Breast epithelium (tissue), 4 donors: Measurements from ENCODE around the gene FBXL19. TPM values are rescaled to one million over a fixed set of nuclear protein-coding genes. Genes with fewer than 3 reads are reported as not detected.
A peak's percentile ranks its signal among the peaks of the same experiment; 100 is the strongest.

ENCODE experiments used
- DNase-seq, 2 donors: peaks; one replicate each; pipeline ENCODE4 v3.0.0-alpha.2; 2019; ENCODE audit warnings: low spot score in 2 of 2
- H3K27ac ChIP-seq, 2 donors: fragments of 200-600 bp; sonication (generic) in 1 of 2; one replicate each; pipeline ENCODE4 v1.5.1; 2016 to 2019; ENCODE audit warnings: mild to moderate bottlenecking in 1 of 2
- H3K27me3 ChIP-seq, 2 donors: fragments of 200-600 bp; sonication (generic) in 1 of 2; one replicate each; pipeline versions ENCODE4 v1.5.1 to v1.6.0; 2017 to 2019; ENCODE audit warnings: control low read depth in 1 of 2, mild to moderate bottlenecking in 1 of 2
- H3K36me3 ChIP-seq: fragments of 200-600 bp; one replicate; pipeline ENCODE4 v1.5.1; 2019
- H3K4me1 ChIP-seq, 2 donors: fragments of 200-600 bp; sonication (generic); one replicate each; pipeline ENCODE4 v1.5.1; 2016 to 2019; ENCODE audit warnings: control low read depth in 1 of 2
- H3K4me3 ChIP-seq, 3 donors: fragments of 200-600 bp; sonication (generic); 1 replicate in 2 of 3; 2 replicates in 1 of 3; pipeline ENCODE4 v1.5.1; 2016 to 2019; ENCODE audit warnings: mild to moderate bottlenecking in 3 of 3, moderate library complexity in 2 of 3
- H3K9me3 ChIP-seq, 2 donors: fragments of 200-600 bp; sonication (generic) in 1 of 2; one replicate each; pipeline ENCODE4 v1.5.1; 2016 to 2019; ENCODE audit warnings: control low read depth in 1 of 2
- CTCF ChIP-seq, 3 donors: fragments of 450-650 bp; IDR thresholded peaks; one replicate each; pipeline ENCODE4 v1.5.1; 2016 to 2017; ENCODE audit warnings: antibody characterized with exemption in 3 of 3, mild to moderate bottlenecking in 3 of 3, moderate library complexity in 3 of 3
- POLR2A ChIP-seq: fragments of 450-650 bp; IDR thresholded peaks from one replicate; pipeline ENCODE4 v1.6.1; 2016; ENCODE audit warnings: antibody characterized with exemption, mild to moderate bottlenecking, moderate library complexity
- POLR2AphosphoS5 ChIP-seq, 3 donors: sonication (generic); formaldehyde crosslinking; IDR thresholded peaks; one replicate each; pipeline ENCODE4 v1.6.1; 2017; ENCODE audit warnings: antibody characterized with exemption in 3 of 3
- intact Hi-C: fragments of 100-400 bp; cut with DNase I; formaldehyde crosslinking; loops from one replicate; pipeline ENCODE4 v1.15.1; 2023; ENCODE audit warnings: low total_unique reads
- total RNA-seq, 3 donors: library from RNA; depleted of rRNA; stranded (reverse); fragments of >200 nt; gene quantifications; one replicate each; pipeline ENCODE4 v1.1.0, GENCODE V29; 2016

Gene FBXL19
- total RNA-seq, 3 donors from 2014 or later, result 4.5 to 12.7 (median 9.2) TPM

GRCh38 chr16:30982548-30983288 lies 59.3 kb downstream of the FBXL19 start:
- peaks cover 16% of the 10 kb centered on the region for H3K36me3 ChIP-seq

GRCh38 chr16:30983289-30983889 lies 60.0 kb downstream of the FBXL19 start:
- Histone ChIP-seq H3K4me3 (no peak overlapping the region), H3K4me1 (no peaks in the 10 kb centered on the region), H3K27ac (peak overlapping the region in 1 of 2 donors; percentile 19), H3K27me3 (no peaks in the 10 kb centered on the region), H3K36me3 (peaks cover 16% of the 10 kb centered on the region), H3K9me3 (no peaks in the 10 kb centered on the region)
- intact Hi-C loops, result no loop called here
- TF ChIP-seq CTCF (IDR thresholded peaks at IDR 0.05) (no peak), POLR2A (no peak), POLR2AphosphoS5 (IDR thresholded peaks at IDR 0.05) (no peak)
- no peak for DNase-seq

More at GRCh38 chr16:30982548-30983288, 59.3 kb downstream of the FBXL19 start:
- no peaks in the 10 kb centered on the region for H3K9me3 ChIP-seq
- no peaks in the 10 kb centered on the region for H3K4me1 ChIP-seq
- TF ChIP-seq CTCF (IDR thresholded peaks at IDR 0.05) (no peak), POLR2AphosphoS5 (IDR thresholded peaks at IDR 0.05) (no peak), POLR2A (no peak)
- H3K4me3 ChIP-seq, result no peak overlapping the region
- no peaks in the 10 kb centered on the region for H3K27me3 ChIP-seq
- intact Hi-C loops, result no loop called here
- DNase-seq, result no peak
- H3K27ac ChIP-seq, result peak overlapping the region in 1 of 2 donors; percentile 19

DNA sequence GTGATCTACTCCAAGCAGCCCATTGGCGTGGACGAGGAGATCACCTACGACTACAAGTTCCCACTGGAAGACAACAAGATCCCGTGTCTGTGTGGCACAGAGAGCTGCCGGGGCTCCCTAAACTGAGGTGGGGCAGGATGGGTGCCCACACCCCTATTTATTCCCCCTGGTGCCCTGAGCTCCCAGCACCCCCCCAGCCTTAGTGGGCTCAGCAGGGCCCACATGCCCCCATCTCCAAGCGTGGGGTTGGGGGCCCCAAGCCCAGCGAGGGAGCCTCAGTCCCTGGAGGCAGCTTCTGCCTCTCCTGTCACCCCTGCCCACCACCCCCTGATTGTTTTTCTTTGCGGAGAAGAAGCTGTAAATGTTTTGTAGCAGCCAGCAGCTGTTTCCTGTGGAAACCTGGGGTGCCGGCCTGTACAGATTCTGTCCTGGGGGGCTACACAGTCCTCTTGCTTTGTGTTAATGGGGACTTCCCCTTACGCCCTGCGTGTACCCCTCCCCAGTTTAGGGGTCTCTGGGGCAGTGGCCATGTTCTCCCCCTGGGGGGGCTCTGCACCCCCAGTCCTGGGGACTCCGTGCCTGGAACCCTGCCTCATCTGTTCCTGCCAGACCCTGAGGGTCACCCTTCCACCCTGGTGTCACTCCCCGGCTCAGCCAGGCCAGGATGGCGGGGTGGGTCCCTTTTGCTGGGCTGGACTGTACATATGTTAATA lies 60.7 kb downstream of the FBXL19 start:
- H3K27me3 ChIP-seq, result no peaks in the 10 kb centered on the region
- no peak for DNase-seq
- H3K27ac ChIP-seq, result peak overlapping the region in 1 of 2 donors; percentile 5
- H3K9me3 ChIP-seq, result no peaks in the 10 kb centered on the region
- peaks cover 16% of the 10 kb centered on the region for H3K36me3 ChIP-seq
- no peaks in the 10 kb centered on the region for H3K4me1 ChIP-seq
- no peak for TF ChIP-seq POLR2A
- no peak for TF ChIP-seq POLR2AphosphoS5 (IDR thresholded peaks at IDR 0.05)
- no peak for TF ChIP-seq CTCF (IDR thresholded peaks at IDR 0.05)
- H3K4me3 ChIP-seq, result no peak overlapping the region
- intact Hi-C loops, result no loop called here

- TF ChIP-seq POLR2A (no peak), POLR2AphosphoS5 (IDR thresholded peaks at IDR 0.05) (peak; percentile 5 to 59 (median 42)), CTCF (IDR thresholded peaks at IDR 0.05) (peak; percentile 92 to 97 (median 96))
- Histone ChIP-seq H3K36me3 (peaks cover 9% of the 10 kb centered on the region), H3K27ac (peak within 1 kb of the TSS; percentile 52 to 89), H3K4me1 (no peaks in the 10 kb centered on the region), H3K4me3 (peak within 1 kb of the TSS; percentile 50 to 66 (median 56)), H3K27me3 (no peaks in the 10 kb centered on the region), H3K9me3 (no peaks in the 10 kb centered on the region)
- intact Hi-C loops, result no loop called here
- peak; percentile 77 to 90 for DNase-seq
These were observed 61.5 kb downstream of the FBXL19 start, which contains the start of gene HSD3B7 for GRCh38 chr16:30984669-30985400. Gene HSD3B7 (plus strand): TSS chr16:30985207. CDS start chr16:30985659, 452 bp downstream.
